HepG2 (cell line): ENCODE results near the gene INHBB. TPM values are rescaled to one million over a fixed set of nuclear protein-coding genes. Genes with fewer than 3 reads are reported as not detected.

Experiments used
- AKAP8 ChIP-seq: sonication (generic); formaldehyde crosslinking; IDR thresholded peaks from 2 replicates; pipeline ENCODE4 v1.5.1; 2020; ENCODE audit warnings: mild to moderate bottlenecking, missing genetic modification reagents
- FOSL1 ChIP-seq: sonication (generic); formaldehyde crosslinking; IDR thresholded peaks from 2 replicates; pipeline ENCODE4 v1.9.0; 2021; ENCODE audit warnings: missing genetic modification reagents, borderline replicate concordance
- KLF13 ChIP-seq: sonication (generic); formaldehyde crosslinking; IDR thresholded peaks from 2 replicates; pipeline ENCODE4 v1.4.0; 2020; ENCODE audit warnings: mild to moderate bottlenecking, missing genetic modification reagents
- KLF6 ChIP-seq: IDR thresholded peaks from 2 replicates; pipeline ENCODE4 v1.8.0; 2016; ENCODE audit warnings: missing biosample characterization, missing genetic modification reagents
- MAX ChIP-seq: IDR thresholded peaks from 2 replicates; pipeline ENCODE4 v1.6.1; 2012; ENCODE audit warnings: inconsistent platforms
- MXD4 ChIP-seq: IDR thresholded peaks from 2 replicates; pipeline ENCODE4 v1.6.1; 2016; ENCODE audit warnings: mild to moderate bottlenecking, missing biosample characterization, missing genetic modification reagents
- NR1H2 ChIP-seq: sonication (generic); formaldehyde crosslinking; IDR thresholded peaks from 2 replicates; pipeline ENCODE4 v1.8.1; 2022; ENCODE audit warnings: low read depth, missing genetic modification reagents, borderline replicate concordance
- PAX8 ChIP-seq: sonication (generic); formaldehyde crosslinking; IDR thresholded peaks from 2 replicates; pipeline ENCODE4 v1.8.0; 2022; ENCODE audit warnings: mild to moderate bottlenecking, missing genetic modification reagents, borderline replicate concordance
- PHF21A ChIP-seq: sonication (generic); formaldehyde crosslinking; IDR thresholded peaks from 2 replicates; pipeline ENCODE4 v1.5.0; 2020; ENCODE audit warnings: mild to moderate bottlenecking, missing genetic modification reagents
- THAP7 ChIP-seq: sonication (generic); formaldehyde crosslinking; IDR thresholded peaks from 2 replicates; pipeline ENCODE4 v1.8.1; 2023; ENCODE audit warnings: mild to moderate bottlenecking, missing genetic modification reagents
- UBTF ChIP-seq: sonication (generic); formaldehyde crosslinking; IDR thresholded peaks from 2 replicates; pipeline ENCODE4 v1.4.0; 2020; ENCODE audit warnings: mild to moderate bottlenecking, missing genetic modification reagents
- YEATS2 ChIP-seq: sonication (generic); formaldehyde crosslinking; IDR thresholded peaks from 2 replicates; pipeline ENCODE4 v1.4.0; 2020; ENCODE audit warnings: missing genetic modification reagents, borderline replicate concordance
- ZNF577 ChIP-seq: sonication (generic); formaldehyde crosslinking; IDR thresholded peaks from 2 replicates; pipeline ENCODE4 v1.4.0; 2020; ENCODE audit warnings: mild to moderate bottlenecking, low read depth, missing genetic modification reagents, borderline replicate concordance
- ZNF580 ChIP-seq: IDR thresholded peaks from 2 replicates; pipeline ENCODE4 v1.6.1; 2016; ENCODE audit warnings: low read depth, borderline replicate concordance
- polyA plus RNA-seq, 8 experiments: library from polyadenylated mRNA; depleted of rRNA in 3 of 8; stranded (reverse) in 7 of 8; unstranded in 1 of 8; fragments of >200 nt; fragmentation: Illumina TruSeq in 4 of 8; extraction: Trizol in 4 of 8; gene quantifications; 2 replicates each; pipeline versions ENCODE4 v1.2.1 to v1.2.3, GENCODE V29; 2011 to 2016; ENCODE audit warnings: low read depth in 4 of 8, missing spikeins in 1 of 8, mixed read lengths in 1 of 8; ENCODE audit not compliant: insufficient read depth in 1 of 8
- total RNA-seq, 5 experiments: library from RNA; depleted of rRNA; stranded (reverse); fragments of >200 nt; fragmentation: Illumina TruSeq; extraction: Trizol; gene quantifications; 2 replicates each; pipeline ENCODE4 v1.2.3, GENCODE V29; 2016; ENCODE audit warnings: low read depth in 1 of 5
- TF ChIP-seq, protein P1 (sequence below): sonication (generic); formaldehyde crosslinking; IDR thresholded peaks from 2 replicates; pipeline ENCODE4 v1.4.0; 2020; ENCODE audit warnings: missing genetic modification reagents, borderline replicate concordance
- TF ChIP-seq, protein P2 (sequence below): sonication (generic); formaldehyde crosslinking; IDR thresholded peaks from 2 replicates; pipeline ENCODE4 v1.4.0; 2020; ENCODE audit warnings: missing genetic modification reagents
- TF ChIP-seq, protein P3 (sequence below): sonication (generic); formaldehyde crosslinking; conservative IDR thresholded peaks from 2 replicates; pipeline ENCODE4 v1.4.0; 2020; ENCODE audit warnings: missing genetic modification reagents

Gene INHBB
- total and polyA plus RNA-seq, 2 of the 13 experiments (the other 11 are each of a cell fraction or from before 2014, with no cell fraction given): 0.20 to 1.7 TPM

- TF ChIP-seq NR1H2 (CRISPR knock-in tag) (no peak), PAX8 (CRISPR knock-in tag) (no peak), MXD4 (peak; percentile 90; the same call in 1 of the 2 replicates), THAP7 (CRISPR knock-in tag) (no peak), ZNF580 (CRISPR knock-in tag) (peak; percentile 68), KLF13 (no peak), MAX (peak; percentile 88), PHF21A (CRISPR knock-in tag) (peak; percentile 85), ZNF577 (CRISPR knock-in tag) (no peak), YEATS2 (CRISPR knock-in tag) (no peak), AKAP8 (CRISPR knock-in tag) (no peak), FOSL1 (peak; percentile 84), UBTF (CRISPR knock-in tag) (peak; percentile 33), KLF6 (CRISPR knock-in tag) (0 out of 2 replicates have a peak, but pooled peaks have one; percentile 56)
- TF ChIP-seq, protein P1, sequence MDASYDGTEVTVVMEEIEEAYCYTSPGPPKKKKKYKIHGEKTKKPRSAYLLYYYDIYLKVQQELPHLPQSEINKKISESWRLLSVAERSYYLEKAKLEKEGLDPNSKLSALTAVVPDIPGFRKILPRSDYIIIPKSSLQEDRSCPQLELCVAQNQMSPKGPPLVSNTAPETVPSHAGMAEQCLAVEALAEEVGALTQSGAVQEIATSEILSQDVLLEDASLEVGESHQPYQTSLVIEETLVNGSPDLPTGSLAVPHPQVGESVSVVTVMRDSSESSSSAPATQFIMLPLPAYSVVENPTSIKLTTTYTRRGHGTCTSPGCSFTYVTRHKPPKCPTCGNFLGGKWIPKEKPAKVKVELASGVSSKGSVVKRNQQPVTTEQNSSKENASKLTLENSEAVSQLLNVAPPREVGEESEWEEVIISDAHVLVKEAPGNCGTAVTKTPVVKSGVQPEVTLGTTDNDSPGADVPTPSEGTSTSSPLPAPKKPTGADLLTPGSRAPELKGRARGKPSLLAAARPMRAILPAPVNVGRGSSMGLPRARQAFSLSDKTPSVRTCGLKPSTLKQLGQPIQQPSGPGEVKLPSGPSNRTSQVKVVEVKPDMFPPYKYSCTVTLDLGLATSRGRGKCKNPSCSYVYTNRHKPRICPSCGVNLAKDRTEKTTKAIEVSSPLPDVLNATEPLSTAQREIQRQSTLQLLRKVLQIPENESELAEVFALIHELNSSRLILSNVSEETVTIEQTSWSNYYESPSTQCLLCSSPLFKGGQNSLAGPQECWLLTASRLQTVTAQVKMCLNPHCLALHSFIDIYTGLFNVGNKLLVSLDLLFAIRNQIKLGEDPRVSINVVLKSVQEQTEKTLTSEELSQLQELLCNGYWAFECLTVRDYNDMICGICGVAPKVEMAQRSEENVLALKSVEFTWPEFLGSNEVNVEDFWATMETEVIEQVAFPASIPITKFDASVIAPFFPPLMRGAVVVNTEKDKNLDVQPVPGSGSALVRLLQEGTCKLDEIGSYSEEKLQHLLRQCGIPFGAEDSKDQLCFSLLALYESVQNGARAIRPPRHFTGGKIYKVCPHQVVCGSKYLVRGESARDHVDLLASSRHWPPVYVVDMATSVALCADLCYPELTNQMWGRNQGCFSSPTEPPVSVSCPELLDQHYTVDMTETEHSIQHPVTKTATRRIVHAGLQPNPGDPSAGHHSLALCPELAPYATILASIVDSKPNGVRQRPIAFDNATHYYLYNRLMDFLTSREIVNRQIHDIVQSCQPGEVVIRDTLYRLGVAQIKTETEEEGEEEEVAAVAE: peak; percentile 46; the same call in 1 of the 2 replicates
- TF ChIP-seq, protein P2, sequence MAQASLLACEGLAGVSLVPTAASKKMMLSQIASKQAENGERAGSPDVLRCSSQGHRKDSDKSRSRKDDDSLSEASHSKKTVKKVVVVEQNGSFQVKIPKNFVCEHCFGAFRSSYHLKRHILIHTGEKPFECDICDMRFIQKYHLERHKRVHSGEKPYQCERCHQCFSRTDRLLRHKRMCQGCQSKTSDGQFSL (CRISPR knock-in tag): no peak
- TF ChIP-seq, protein P3, sequence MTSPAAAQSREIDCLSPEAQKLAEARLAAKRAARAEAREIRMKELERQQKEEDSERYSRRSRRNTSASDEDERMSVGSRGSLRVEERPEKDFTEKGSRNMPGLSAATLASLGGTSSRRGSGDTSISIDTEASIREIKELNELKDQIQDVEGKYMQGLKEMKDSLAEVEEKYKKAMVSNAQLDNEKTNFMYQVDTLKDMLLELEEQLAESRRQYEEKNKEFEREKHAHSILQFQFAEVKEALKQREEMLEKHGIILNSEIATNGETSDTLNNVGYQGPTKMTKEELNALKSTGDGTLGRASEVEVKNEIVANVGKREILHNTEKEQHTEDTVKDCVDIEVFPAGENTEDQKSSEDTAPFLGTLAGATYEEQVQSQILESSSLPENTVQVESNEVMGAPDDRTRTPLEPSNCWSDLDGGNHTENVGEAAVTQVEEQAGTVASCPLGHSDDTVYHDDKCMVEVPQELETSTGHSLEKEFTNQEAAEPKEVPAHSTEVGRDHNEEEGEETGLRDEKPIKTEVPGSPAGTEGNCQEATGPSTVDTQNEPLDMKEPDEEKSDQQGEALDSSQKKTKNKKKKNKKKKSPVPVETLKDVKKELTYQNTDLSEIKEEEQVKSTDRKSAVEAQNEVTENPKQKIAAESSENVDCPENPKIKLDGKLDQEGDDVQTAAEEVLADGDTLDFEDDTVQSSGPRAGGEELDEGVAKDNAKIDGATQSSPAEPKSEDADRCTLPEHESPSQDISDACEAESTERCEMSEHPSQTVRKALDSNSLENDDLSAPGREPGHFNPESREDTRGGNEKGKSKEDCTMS: no peak
Measured at GRCh38 chr2:120398996-120399888, 53.3 kb downstream of the INHBB start (continued).
